Loucy (cell line): Measurements from ENCODE around the gene SI.

Source experiments
- CTCF ChIP-seq: fragments of 200-600 bp; sonication (generic); conservative IDR thresholded peaks from 2 replicates; pipeline ENCODE4 v1.5.1; 2014; ENCODE audit warnings: mild to moderate bottlenecking, antibody characterized with exemption, low read length
- EZH2phosphoT487 ChIP-seq: fragments of 200-600 bp; IDR thresholded peaks from 2 replicates; pipeline ENCODE4 v1.6.1; 2018; ENCODE audit warnings: antibody characterized with exemption, mild to moderate bottlenecking, moderate library complexity, borderline replicate concordance

- no peak for TF ChIP-seq CTCF
- TF ChIP-seq EZH2phosphoT487 = no peak
Observed at GRCh38 chr3:165070682-165071081, 7.6 kb downstream of the SI start.
